Loucy (cell line): ENCODE data around the gene EVC.

ENCODE experiments used
- H2AFZ ChIP-seq: fragments of 200-600 bp; sonication (generic); 2 replicates; pipeline ENCODE4 v1.6.0; 2016; ENCODE audit warnings: antibody characterized with exemption, mild to moderate bottlenecking, low read length, moderate library complexity
- H3F3A ChIP-seq: fragments of 200-600 bp; 2 replicates; pipeline ENCODE4 v1.6.0; 2016; ENCODE audit warnings: antibody characterized with exemption, low read depth, mild to moderate bottlenecking
- H3K27me3 ChIP-seq: fragments of 200-600 bp; sonication (generic); 2 replicates; pipeline ENCODE4 v1.6.1; 2014; ENCODE audit warnings: low read length, mild to moderate bottlenecking; ENCODE audit not compliant: insufficient read depth, poor library complexity, severe bottlenecking
- H3K36me3 ChIP-seq: fragments of 200-600 bp; sonication (generic); 2 replicates; pipeline ENCODE4 v1.6.1; 2016; ENCODE audit warnings: low read length; ENCODE audit not compliant: insufficient read depth
- H3K4me1 ChIP-seq: fragments of 200-600 bp; sonication (generic); 2 replicates; pipeline ENCODE4 v1.5.1; 2014; ENCODE audit warnings: low read length, mild to moderate bottlenecking; ENCODE audit not compliant: insufficient read depth, poor library complexity, severe bottlenecking
- H3K4me2 ChIP-seq: fragments of 200-600 bp; sonication (generic); 2 replicates; pipeline ENCODE4 v1.6.0; 2014; ENCODE audit warnings: antibody characterized with exemption, low read length, low read depth, mild to moderate bottlenecking; ENCODE audit not compliant: poor library complexity, severe bottlenecking
- H3K4me3 ChIP-seq: fragments of 200-600 bp; sonication (generic); 2 replicates; pipeline ENCODE4 v1.5.1; 2014; ENCODE audit warnings: low read length, mild to moderate bottlenecking, mixed read lengths; ENCODE audit not compliant: poor library complexity, severe bottlenecking
- H3K79me2 ChIP-seq: fragments of 200-600 bp; sonication (generic); 2 replicates; pipeline ENCODE4 v1.6.1; 2014; ENCODE audit warnings: low read length; ENCODE audit not compliant: insufficient read depth
- H3K9ac ChIP-seq: fragments of 200-600 bp; sonication (generic); 2 replicates; pipeline ENCODE4 v1.6.0; 2014; ENCODE audit warnings: mild to moderate bottlenecking, low read depth, low read length, moderate library complexity; ENCODE audit not compliant: poor library complexity, severe bottlenecking
- H3K9me2 ChIP-seq: fragments of 200-600 bp; sonication (generic); replicated peaks from 2 replicates; pipeline ENCODE4 v1.6.1; 2016; ENCODE audit warnings: low read depth, low read length, mixed read lengths
- H3K9me3 ChIP-seq: fragments of 200-600 bp; sonication (generic); 2 replicates; pipeline ENCODE4 v1.6.1; 2014; ENCODE audit warnings: mild to moderate bottlenecking, antibody characterized with exemption, low read length, low read depth; ENCODE audit not compliant: insufficient read depth
- H4K20me1 ChIP-seq: fragments of 200-600 bp; sonication (generic); 2 replicates; pipeline ENCODE4 v1.6.0; 2014; ENCODE audit warnings: antibody characterized with exemption, low read length, mild to moderate bottlenecking; ENCODE audit not compliant: insufficient read depth, poor library complexity, severe bottlenecking
- CTCF ChIP-seq: fragments of 200-600 bp; sonication (generic); conservative IDR thresholded peaks from 2 replicates; pipeline ENCODE4 v1.5.1; 2014; ENCODE audit warnings: mild to moderate bottlenecking, antibody characterized with exemption, low read length
- EZH2phosphoT487 ChIP-seq: fragments of 200-600 bp; IDR thresholded peaks from 2 replicates; pipeline ENCODE4 v1.6.1; 2018; ENCODE audit warnings: antibody characterized with exemption, mild to moderate bottlenecking, moderate library complexity, borderline replicate concordance

EVC gene

GRCh38 chr4:5689065-5689464, 21.9 kb upstream of the EVC start:
- Histone ChIP-seq H3K4me1 (no peaks in the 10 kb centered on the region), H3K79me2 (no peaks in the 10 kb centered on the region), H3K4me3 (no peak overlapping the region), H4K20me1 (no peaks in the 10 kb centered on the region), H3F3A (no peaks in the 10 kb centered on the region), H3K36me3 (no peaks in the 10 kb centered on the region), H3K4me2 (no peak overlapping the region), H3K9ac (no peak overlapping the region), H2AFZ (no peak overlapping the region), H3K9me2 (no peaks in the 10 kb centered on the region), H3K27me3 (no peaks in the 10 kb centered on the region), H3K9me3 (no peaks in the 10 kb centered on the region; the same call in 1 of the 2 replicates)
- no peak for TF ChIP-seq EZH2phosphoT487
- TF ChIP-seq CTCF, result no peak

- Histone ChIP-seq H2AFZ (no peak overlapping the region), H3K79me2 (no peaks in the 10 kb centered on the region), H3K36me3 (no peaks in the 10 kb centered on the region), H3K4me2 (no peak overlapping the region), H3K27me3 (no peaks in the 10 kb centered on the region), H3K4me1 (no peaks in the 10 kb centered on the region), H3K4me3 (no peak overlapping the region), H4K20me1 (no peaks in the 10 kb centered on the region), H3K9me2 (no peaks in the 10 kb centered on the region), H3F3A (no peaks in the 10 kb centered on the region), H3K9me3 (peaks cover 4% of the 10 kb centered on the region; the same call in 1 of the 2 replicates), H3K9ac (no peak overlapping the region)
- no peak for TF ChIP-seq EZH2phosphoT487
- TF ChIP-seq CTCF, result no peak
Measured at GRCh38 chr4:5691491-5692132, 19.4 kb upstream of the EVC start.

- no peak overlapping the region for H3K9ac ChIP-seq
- no peaks in the 10 kb centered on the region for H3K27me3 ChIP-seq
- H3K36me3 ChIP-seq, result no peaks in the 10 kb centered on the region
- no peaks in the 10 kb centered on the region for H4K20me1 ChIP-seq
- H3K9me2 ChIP-seq, result no peaks in the 10 kb centered on the region
- peaks cover 8% of the 10 kb centered on the region; the same call in 1 of the 2 replicates for H3K9me3 ChIP-seq
- H2AFZ ChIP-seq, result no peak overlapping the region
- no peaks in the 10 kb centered on the region for H3K4me1 ChIP-seq
- no peaks in the 10 kb centered on the region for H3K79me2 ChIP-seq
- no peak overlapping the region for H3K4me3 ChIP-seq
- no peaks in the 10 kb centered on the region for H3F3A ChIP-seq
- H3K4me2 ChIP-seq, result no peak overlapping the region
- TF ChIP-seq EZH2phosphoT487 (no peak), CTCF (no peak)
Measured at GRCh38 chr4:5693871-5694270, 17.1 kb upstream of the EVC start.
